ENCODE results near the gene SMS.

- TF ChIP-seq CTCF (IDR thresholded peaks at IDR 0.05) (no peak), POLR2AphosphoS5 (IDR thresholded peaks at IDR 0.05) (no peak), POLR2A (IDR thresholded peaks at IDR 0.05) (no peak), EP300 (IDR thresholded peaks at IDR 0.05) (no peak)
Measured at GRCh38 chrX:21930986-21931385, 9.5 kb upstream of the SMS start.
